ENCODE measurements around the gene DNHD1. TPM values are rescaled to one million over a fixed set of nuclear protein-coding genes. Genes with fewer than 3 reads are reported as not detected.

Gene DNHD1
- total RNA-seq, 1 donor from 2014 or later: 2.3 TPM

- DNase-seq (ENCODE audit: low spot score in 2 of 2): no peak
- Histone ChIP-seq H3K27me3 (no peaks in the 10 kb centered on the region), H3K4me1 (no peaks in the 10 kb centered on the region)
These were observed 49.7 kb downstream of the DNHD1 start for GRCh38 chr11:6546735-6547134.

DNA sequence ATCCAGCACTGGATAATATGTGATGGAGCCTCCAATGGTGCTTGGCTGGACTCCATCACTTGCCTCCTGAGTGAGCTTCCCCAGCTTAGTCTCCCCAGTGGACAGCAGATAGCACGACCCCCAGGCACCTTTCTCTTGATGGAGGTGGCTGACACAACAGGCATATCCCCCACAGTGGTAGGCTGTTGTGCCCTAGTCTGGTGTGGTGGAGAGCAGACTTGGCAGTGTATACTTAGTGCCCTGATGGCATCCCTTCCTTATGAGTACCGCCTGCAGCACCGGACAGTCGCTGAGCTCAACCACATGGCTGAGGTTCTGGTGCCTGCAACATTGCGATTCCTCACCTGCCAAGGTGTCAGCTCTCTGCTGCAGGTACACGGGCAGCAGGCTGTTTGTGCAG lies 50.1 kb downstream of the DNHD1 start:
- Histone ChIP-seq H3K4me1 (no peaks in the 10 kb centered on the region), H3K36me3 (peaks cover 4 to 24% of the 10 kb centered on the region in 2 donors), H3K27me3 (no peaks in the 10 kb centered on the region), H3K27ac (no peak overlapping the region), H3K9me3 (no peaks in the 10 kb centered on the region), H3K4me3 (no peak overlapping the region)
- intact Hi-C loops (cut with DNase I): no loop called here
- DNase-seq (ENCODE audit: low spot score in 2 of 2): no peak
- no peak for TF ChIP-seq CTCF (IDR thresholded peaks at IDR 0.05)

More at GRCh38 chr11:6546735-6547134, 49.7 kb downstream of the DNHD1 start:
- Histone ChIP-seq H3K36me3 (peaks cover 4 to 24% of the 10 kb centered on the region in 2 donors), H3K9me3 (no peaks in the 10 kb centered on the region), H3K27ac (no peak overlapping the region), H3K4me3 (no peak overlapping the region)
- TF ChIP-seq CTCF (IDR thresholded peaks at IDR 0.05): no peak
- intact Hi-C loops (cut with DNase I): no loop called here

DNA sequence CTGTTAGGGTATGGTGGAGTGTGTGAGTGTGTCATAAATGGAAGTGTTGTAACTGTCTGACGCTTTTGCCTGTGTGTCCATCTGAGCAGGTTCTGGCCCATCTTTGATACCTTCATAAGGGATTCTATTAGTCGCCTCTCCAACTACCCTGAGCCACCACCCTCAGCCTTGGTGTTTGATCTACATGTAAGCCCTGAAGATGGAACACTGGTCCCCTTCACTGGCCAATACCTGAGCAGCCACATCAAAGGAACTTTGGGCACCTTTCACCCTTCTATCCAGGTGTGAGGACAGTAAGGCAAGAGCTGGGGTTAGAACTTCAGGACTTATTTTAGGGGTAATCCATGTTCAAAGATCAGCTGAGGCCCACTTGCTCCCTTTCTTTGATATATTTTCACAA lies 51.0 kb downstream of the DNHD1 start:
- DNase-seq (ENCODE audit: low spot score in 2 of 2): no peak
- no peak for TF ChIP-seq CTCF (IDR thresholded peaks at IDR 0.05)
- Histone ChIP-seq H3K4me3 (no peak overlapping the region), H3K4me1 (no peaks in the 10 kb centered on the region), H3K36me3 (peaks cover 4 to 24% of the 10 kb centered on the region in 2 donors), H3K27ac (no peak overlapping the region), H3K9me3 (no peaks in the 10 kb centered on the region), H3K27me3 (no peaks in the 10 kb centered on the region)
- intact Hi-C loops (cut with DNase I): no loop called here

DNA sequence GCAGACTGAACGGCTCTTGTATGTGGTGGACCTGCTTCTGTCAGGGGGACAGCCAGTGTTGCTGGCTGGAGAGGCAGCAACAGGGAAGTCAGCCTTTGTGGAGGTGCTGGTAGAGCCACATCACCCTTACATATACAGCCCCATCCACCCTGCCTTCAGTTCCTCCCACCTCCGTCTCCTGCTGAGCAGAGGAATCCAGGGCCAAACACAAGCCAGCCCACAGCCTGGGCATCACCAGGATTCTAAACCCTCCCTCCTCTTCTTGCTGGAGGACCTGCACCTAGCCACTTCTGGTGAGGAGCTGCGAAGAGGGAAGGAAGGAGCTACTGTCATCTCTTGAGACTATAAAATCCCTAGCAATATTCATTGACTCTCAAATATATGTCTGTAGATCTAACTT lies 51.6 kb downstream of the DNHD1 start:
- no peaks in the 10 kb centered on the region for H3K27me3 ChIP-seq
- no peaks in the 10 kb centered on the region for H3K9me3 ChIP-seq
- no peaks in the 10 kb centered on the region for H3K4me1 ChIP-seq
- H3K4me3 ChIP-seq: no peak overlapping the region
- TF ChIP-seq CTCF (IDR thresholded peaks at IDR 0.05): no peak
- no peak overlapping the region for H3K27ac ChIP-seq
- H3K36me3 ChIP-seq: peaks cover 4 to 21% of the 10 kb centered on the region in 2 donors
- intact Hi-C loops (cut with DNase I): no loop called here
- DNase-seq (ENCODE audit: low spot score in 2 of 2): no peak

- TF ChIP-seq CTCF (IDR thresholded peaks at IDR 0.05): no peak
- no peak for DNase-seq (ENCODE audit: low spot score in 2 of 2)
- Histone ChIP-seq H3K27me3 (no peaks in the 10 kb centered on the region), H3K27ac (no peak overlapping the region), H3K36me3 (peaks cover 0 to 12% of the 10 kb centered on the region in 2 donors), H3K4me1 (no peaks in the 10 kb centered on the region), H3K9me3 (no peaks in the 10 kb centered on the region), H3K4me3 (no peak overlapping the region)
- intact Hi-C loops (cut with DNase I): no loop called here
These were observed 56.6 kb downstream of the DNHD1 start for GRCh38 chr11:6553634-6554033.

All from ascending aorta (tissue), 2 donors.